ENCODE data around the gene RAP1GAP2.

GRCh38 chr17:2784864-2785263, 11.4 kb upstream of the RAP1GAP2 start:
- no peak for TF ChIP-seq CTCF (IDR thresholded peaks at IDR 0.05)
- no peak for TF ChIP-seq POLR2A (IDR thresholded peaks at IDR 0.05)
- no peak for TF ChIP-seq POLR2AphosphoS5 (IDR thresholded peaks at IDR 0.05)
